ENCODE results near the gene HNRNPCL1.

HNRNPCL1 gene

DNA sequence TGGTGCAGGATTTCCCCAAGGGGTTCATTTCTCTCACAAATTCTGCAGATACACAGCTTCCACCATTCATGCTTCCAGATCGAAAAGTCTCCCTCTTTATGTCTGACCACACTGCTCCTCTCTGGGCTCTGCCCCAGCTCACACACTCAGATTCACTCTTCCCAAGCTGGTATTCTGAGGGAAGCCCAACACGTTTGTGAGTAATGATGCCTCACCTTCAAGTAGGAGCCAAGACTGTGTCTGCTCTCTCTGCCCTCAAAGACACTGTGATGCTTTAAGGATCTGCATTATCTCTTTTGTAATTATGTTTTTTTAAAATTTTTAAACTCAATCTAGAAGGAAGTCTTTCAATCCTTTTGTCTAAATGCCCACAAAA lies 37.1 kb downstream of the HNRNPCL1 start:
- Histone ChIP-seq H3K27me3 (ENCODE audit: insufficient read depth, insufficient read length) (no peaks in the 10 kb centered on the region), H3K9me3 (ENCODE audit: insufficient read depth, low read length) (no peaks in the 10 kb centered on the region), H3K36me3 (ENCODE audit: insufficient read depth, insufficient read length, low read length) (no peaks in the 10 kb centered on the region), H3K4me3 (ENCODE audit: insufficient read length, low read depth) (no peak overlapping the region), H3K4me1 (ENCODE audit: insufficient read depth, insufficient read length) (peaks cover 5% of the 10 kb centered on the region), H3K9ac (ENCODE audit: insufficient read length, low read depth) (no peak overlapping the region)
- DNase-seq (ENCODE audit: low read depth, low spot score) = no peak
- TF ChIP-seq ZNF274 (IDR thresholded peaks at IDR 0.05; ENCODE audit: low read depth, low read length) (no peak), YY1 (IDR thresholded peaks at IDR 0.05; ENCODE audit: insufficient read depth, insufficient read length) (no peak), SUZ12 (IDR thresholded peaks at IDR 0.05; ENCODE audit: extremely low read depth, insufficient read depth, insufficient read length) (no peak)

DNA sequence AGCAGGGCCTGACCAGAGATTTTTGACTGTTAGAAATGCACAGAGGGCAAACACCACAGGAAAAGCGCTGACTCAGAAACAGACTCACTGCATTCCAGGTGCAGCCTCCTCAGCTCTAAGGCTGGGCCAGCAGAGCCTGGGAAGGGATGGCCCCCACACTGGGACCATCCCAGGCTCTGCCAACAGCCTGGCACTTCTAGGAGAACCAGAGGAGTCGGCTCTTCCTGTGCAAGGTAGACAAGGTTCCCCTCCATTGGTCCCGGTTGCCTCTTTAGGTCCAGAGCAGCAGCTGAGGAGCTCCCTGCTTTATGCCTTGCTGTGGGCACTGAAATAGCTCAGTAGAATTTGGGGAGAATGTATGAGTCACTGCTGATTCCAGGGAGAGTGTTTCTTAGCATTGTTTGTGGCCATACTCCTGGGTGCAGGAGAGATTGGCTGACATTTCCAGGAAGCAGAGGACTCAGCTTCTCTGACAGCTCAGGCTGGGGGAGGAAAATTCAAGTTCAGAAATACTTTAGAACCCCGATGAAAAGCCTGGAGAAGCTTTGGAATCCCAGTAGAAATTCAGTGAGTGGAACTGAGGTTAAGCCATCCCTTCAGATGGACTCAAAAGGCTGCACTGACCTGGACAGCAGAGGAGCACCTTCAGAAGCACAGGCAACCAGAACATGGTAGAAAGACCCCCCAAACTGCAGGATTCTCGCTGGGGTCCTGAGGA lies 37.7 kb downstream of the HNRNPCL1 start:
- Histone ChIP-seq H3K4me3 (ENCODE audit: insufficient read length, low read depth) (no peak overlapping the region), H3K36me3 (ENCODE audit: insufficient read depth, insufficient read length, low read length) (no peaks in the 10 kb centered on the region), H3K9ac (ENCODE audit: insufficient read length, low read depth) (no peak overlapping the region), H3K27me3 (ENCODE audit: insufficient read depth, insufficient read length) (no peaks in the 10 kb centered on the region), H3K4me1 (ENCODE audit: insufficient read depth, insufficient read length) (peaks cover 5% of the 10 kb centered on the region), H3K9me3 (ENCODE audit: insufficient read depth, low read length) (no peaks in the 10 kb centered on the region)
- no peak for DNase-seq (ENCODE audit: low read depth, low spot score)
- TF ChIP-seq YY1 (IDR thresholded peaks at IDR 0.05; ENCODE audit: insufficient read depth, insufficient read length) (no peak), ZNF274 (IDR thresholded peaks at IDR 0.05; ENCODE audit: low read depth, low read length) (no peak), SUZ12 (IDR thresholded peaks at IDR 0.05; ENCODE audit: extremely low read depth, insufficient read depth, insufficient read length) (no peak)

DNA sequence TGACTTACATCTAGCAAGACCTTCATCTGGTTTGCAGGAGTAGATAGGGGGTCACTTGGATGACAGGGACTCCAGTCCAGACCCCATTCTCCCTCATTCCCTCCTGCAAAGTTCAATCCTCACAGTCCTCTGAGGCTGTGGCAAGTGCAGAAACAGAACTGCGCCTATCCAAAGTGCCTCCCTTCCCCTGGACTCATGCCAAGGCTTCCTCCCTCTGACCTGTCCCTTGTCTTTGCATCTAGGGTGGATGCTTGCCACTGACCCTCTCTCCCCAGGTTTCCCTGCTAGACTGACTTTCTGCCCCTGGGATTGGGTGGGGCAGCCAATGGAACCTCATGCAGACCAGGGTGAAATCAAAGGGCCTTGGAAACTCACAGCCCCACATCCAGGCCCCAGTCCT lies 38.6 kb downstream of the HNRNPCL1 start:
- Histone ChIP-seq H3K27me3 (ENCODE audit: insufficient read depth, insufficient read length) (no peaks in the 10 kb centered on the region), H3K4me1 (ENCODE audit: insufficient read depth, insufficient read length) (peaks cover 5% of the 10 kb centered on the region), H3K9ac (ENCODE audit: insufficient read length, low read depth) (no peak overlapping the region), H3K36me3 (ENCODE audit: insufficient read depth, insufficient read length, low read length) (no peaks in the 10 kb centered on the region), H3K9me3 (ENCODE audit: insufficient read depth, low read length) (no peaks in the 10 kb centered on the region), H3K4me3 (ENCODE audit: insufficient read length, low read depth) (no peak overlapping the region)
- no peak for DNase-seq (ENCODE audit: low read depth, low spot score)
- TF ChIP-seq YY1 (IDR thresholded peaks at IDR 0.05; ENCODE audit: insufficient read depth, insufficient read length) (no peak), ZNF274 (IDR thresholded peaks at IDR 0.05; ENCODE audit: low read depth, low read length) (no peak), SUZ12 (IDR thresholded peaks at IDR 0.05; ENCODE audit: extremely low read depth, insufficient read depth, insufficient read length) (no peak)

DNA sequence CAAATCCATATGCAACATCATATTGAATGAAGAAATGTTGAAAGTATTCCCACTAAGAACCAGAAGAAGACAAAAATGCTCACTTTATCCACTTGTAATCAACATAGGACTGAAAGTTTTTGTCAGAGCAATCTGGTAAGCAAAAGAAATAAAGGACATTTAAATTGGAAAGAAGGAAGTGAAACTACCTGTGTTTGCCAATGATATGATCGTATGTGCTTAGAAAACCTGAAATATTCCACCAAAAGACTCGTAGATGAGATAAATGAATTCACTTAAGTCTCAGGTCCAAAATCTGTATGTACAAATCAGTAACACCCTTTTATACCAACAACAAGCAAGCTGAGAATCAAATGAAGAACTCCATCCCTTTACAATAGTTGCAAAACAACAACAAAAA lies 48.8 kb downstream of the HNRNPCL1 start:
- H3K27me3 ChIP-seq (ENCODE audit: insufficient read depth, insufficient read length) = no peaks in the 10 kb centered on the region
- H3K36me3 ChIP-seq (ENCODE audit: insufficient read depth, insufficient read length, low read length) = no peaks in the 10 kb centered on the region
- H3K4me3 ChIP-seq (ENCODE audit: insufficient read length, low read depth) = no peak overlapping the region
- H3K9ac ChIP-seq (ENCODE audit: insufficient read length, low read depth) = no peak overlapping the region
- H3K9me3 ChIP-seq (ENCODE audit: insufficient read depth, low read length) = no peaks in the 10 kb centered on the region
- TF ChIP-seq SUZ12 (IDR thresholded peaks at IDR 0.05; ENCODE audit: extremely low read depth, insufficient read depth, insufficient read length) (no peak), YY1 (IDR thresholded peaks at IDR 0.05; ENCODE audit: insufficient read depth, insufficient read length) (no peak), ZNF274 (IDR thresholded peaks at IDR 0.05; ENCODE audit: low read depth, low read length) (no peak)
- DNase-seq (ENCODE audit: low read depth, low spot score) = no peak
- H3K4me1 ChIP-seq (ENCODE audit: insufficient read depth, insufficient read length) = no peaks in the 10 kb centered on the region

DNA sequence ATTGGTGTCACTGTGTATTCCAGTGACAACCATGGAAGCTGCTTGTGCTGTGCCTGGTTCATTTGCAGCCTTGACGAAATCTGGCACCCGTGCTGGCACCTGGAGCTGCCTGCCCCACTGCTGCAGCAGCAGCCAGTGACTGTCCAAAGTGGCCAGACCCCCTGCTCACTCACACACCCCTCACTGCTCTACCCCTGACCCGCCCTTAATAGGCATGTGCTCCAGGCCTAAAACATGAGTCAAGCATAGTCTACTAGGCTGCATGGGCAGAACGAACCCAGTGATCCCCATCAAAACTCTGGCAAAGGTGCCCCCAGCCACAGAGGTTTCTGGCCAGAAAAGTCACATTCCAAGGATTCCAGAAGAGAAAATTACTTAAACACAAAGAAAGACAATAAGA lies 49.6 kb downstream of the HNRNPCL1 start:
- H3K4me1 ChIP-seq (ENCODE audit: insufficient read depth, insufficient read length) = no peaks in the 10 kb centered on the region
- H3K36me3 ChIP-seq (ENCODE audit: insufficient read depth, insufficient read length, low read length) = no peaks in the 10 kb centered on the region
- no peak overlapping the region for H3K4me3 ChIP-seq (ENCODE audit: insufficient read length, low read depth)
- TF ChIP-seq SUZ12 (IDR thresholded peaks at IDR 0.05; ENCODE audit: extremely low read depth, insufficient read depth, insufficient read length) (no peak), YY1 (IDR thresholded peaks at IDR 0.05; ENCODE audit: insufficient read depth, insufficient read length) (no peak), ZNF274 (IDR thresholded peaks at IDR 0.05; ENCODE audit: low read depth, low read length) (no peak)
- no peaks in the 10 kb centered on the region for H3K27me3 ChIP-seq (ENCODE audit: insufficient read depth, insufficient read length)
- no peak overlapping the region for H3K9ac ChIP-seq (ENCODE audit: insufficient read length, low read depth)
- DNase-seq (ENCODE audit: low read depth, low spot score) = no peak
- no peaks in the 10 kb centered on the region for H3K9me3 ChIP-seq (ENCODE audit: insufficient read depth, low read length)

Data from NT2/D1 (cell line).